Vagina (tissue), 2 donors: ENCODE data around the gene NFYB.

Experiments
- POLR2AphosphoS5 ChIP-seq, 2 donors: sonication (generic); formaldehyde crosslinking; IDR thresholded peaks; one replicate each; pipeline ENCODE4 v1.9.0; 2017; ENCODE audit warnings: antibody characterized with exemption in 2 of 2, mild to moderate bottlenecking in 2 of 2, low read depth in 1 of 2; ENCODE audit not compliant: insufficient read depth in 1 of 2
- TF ChIP-seq, protein P1 (sequence below), 3 experiments: fragments of 450-650 bp in 2 of 3; fragments of 200-600 bp in 1 of 3; sonication (generic) in 1 of 3; IDR thresholded peaks; one replicate each; pipeline ENCODE4 v1.5.1; 2017 to 2019; ENCODE audit warnings: antibody characterized with exemption in 3 of 3, mild to moderate bottlenecking in 2 of 3, moderate library complexity in 2 of 3

DNA sequence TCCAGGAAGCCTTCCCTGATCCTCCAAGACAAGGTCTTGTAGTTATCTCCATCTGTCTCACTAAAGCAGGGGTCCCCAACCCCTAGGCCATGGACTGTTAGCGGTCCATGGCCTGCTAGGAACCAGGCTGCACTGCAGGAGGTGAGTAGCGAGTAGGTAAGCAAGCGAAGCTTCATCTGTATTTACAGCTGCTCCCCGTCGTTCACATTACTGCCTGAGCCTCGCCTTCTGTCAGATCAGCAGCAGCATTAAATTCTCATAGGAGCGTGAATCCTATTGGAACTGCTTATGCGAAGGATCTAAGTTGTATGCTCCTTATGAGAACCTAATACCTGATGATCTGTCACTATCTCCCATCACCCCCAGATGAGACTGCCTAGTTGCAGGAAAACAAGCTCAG lies 12.4 kb upstream of the NFYB start:
- TF ChIP-seq, protein P1, sequence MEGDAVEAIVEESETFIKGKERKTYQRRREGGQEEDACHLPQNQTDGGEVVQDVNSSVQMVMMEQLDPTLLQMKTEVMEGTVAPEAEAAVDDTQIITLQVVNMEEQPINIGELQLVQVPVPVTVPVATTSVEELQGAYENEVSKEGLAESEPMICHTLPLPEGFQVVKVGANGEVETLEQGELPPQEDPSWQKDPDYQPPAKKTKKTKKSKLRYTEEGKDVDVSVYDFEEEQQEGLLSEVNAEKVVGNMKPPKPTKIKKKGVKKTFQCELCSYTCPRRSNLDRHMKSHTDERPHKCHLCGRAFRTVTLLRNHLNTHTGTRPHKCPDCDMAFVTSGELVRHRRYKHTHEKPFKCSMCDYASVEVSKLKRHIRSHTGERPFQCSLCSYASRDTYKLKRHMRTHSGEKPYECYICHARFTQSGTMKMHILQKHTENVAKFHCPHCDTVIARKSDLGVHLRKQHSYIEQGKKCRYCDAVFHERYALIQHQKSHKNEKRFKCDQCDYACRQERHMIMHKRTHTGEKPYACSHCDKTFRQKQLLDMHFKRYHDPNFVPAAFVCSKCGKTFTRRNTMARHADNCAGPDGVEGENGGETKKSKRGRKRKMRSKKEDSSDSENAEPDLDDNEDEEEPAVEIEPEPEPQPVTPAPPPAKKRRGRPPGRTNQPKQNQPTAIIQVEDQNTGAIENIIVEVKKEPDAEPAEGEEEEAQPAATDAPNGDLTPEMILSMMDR (IDR thresholded peaks at IDR 0.05) = no peak
- no peak for TF ChIP-seq POLR2AphosphoS5 (IDR thresholded peaks at IDR 0.05; ENCODE audit: insufficient read depth in 1 of 2, low read depth in 1 of 2)
